ENCODE results near the gene DZIP1.
"Not testable (repeated sequence)": the region's sequence is repeated elsewhere in the genome, so short reads cannot be mapped to it uniquely, and the experiment has no call there.

DZIP1 gene

GRCh38 chr13:95644601-95645052, at the start of gene DZIP1:
Gene DZIP1 (minus strand): TSS chr13:95644706. CDS start chr13:95642029, 2,677 bp downstream.
- ChIA-PET CTCF (interaction anchor here (0.7 to 1.4 kb wide), 2 partner anchors 13 to 24 kb away, joined by 3 read pairs; no protein-coding TSS in a partner anchor), POLR2A (no interaction called here)
- peak; percentile 30 for DNase-seq (ENCODE audit: extremely low spot score)
- TF ChIP-seq CTCF (IDR thresholded peaks at IDR 0.05; ENCODE audit: control extremely low read depth, extremely low read depth, low read depth, missing control alignments) = no peak

GRCh38 chr13:95690986-95691385, 46.5 kb upstream of the DZIP1 start:
- CTCF ChIA-PET; DNase-seq (ENCODE audit: extremely low spot score); POLR2A ChIA-PET: not testable (repeated sequence)

- POLR2A ChIA-PET = no interaction called here
- TF ChIP-seq CTCF (IDR thresholded peaks at IDR 0.05; ENCODE audit: control extremely low read depth, extremely low read depth, low read depth, missing control alignments) = no peak
- CTCF ChIA-PET = no interaction called here
- DNase-seq (ENCODE audit: extremely low spot score) = no peak
Observed at GRCh38 chr13:95689582-95689926, 45.0 kb upstream of the DZIP1 start.

GRCh38 chr13:95684960-95685359, 40.5 kb upstream of the DZIP1 start:
- DNase-seq (ENCODE audit: extremely low spot score) = not testable (repeated sequence)
- POLR2A ChIA-PET = interaction anchor here (0.6 to 0.9 kb wide), 2 partner anchors 8 to 21 kb away, joined by 3 to 4 read pairs; partner anchors contain the start of gene DNAJC3
- CTCF ChIA-PET = interaction anchor here (1.1 kb wide), 1 partner anchor 62 kb away, joined by 3 read pairs; no protein-coding TSS in a partner anchor

- ChIA-PET CTCF (no interaction called here), POLR2A (interaction anchor here (0.6 to 0.9 kb wide), 2 partner anchors 8 to 21 kb away, joined by 3 to 4 read pairs; partner anchors contain the start of gene DNAJC3)
- no peak for DNase-seq (ENCODE audit: extremely low spot score)
- no peak for TF ChIP-seq CTCF (IDR thresholded peaks at IDR 0.05; ENCODE audit: control extremely low read depth, extremely low read depth, low read depth, missing control alignments)
Observed at GRCh38 chr13:95684418-95684817, 39.9 kb upstream of the DZIP1 start.

- ChIA-PET CTCF (interaction anchor here (0.6 kb wide), 1 partner anchor 23 kb away, joined by 3 read pairs; no protein-coding TSS in a partner anchor), POLR2A (no interaction called here)
- DNase-seq (ENCODE audit: extremely low spot score) = no peak
- no peak for TF ChIP-seq CTCF (IDR thresholded peaks at IDR 0.05; ENCODE audit: control extremely low read depth, extremely low read depth, low read depth, missing control alignments)
Observed at GRCh38 chr13:95679722-95680121, 35.2 kb upstream of the DZIP1 start.

- no peak for DNase-seq (ENCODE audit: extremely low spot score)
- TF ChIP-seq CTCF (IDR thresholded peaks at IDR 0.05; ENCODE audit: control extremely low read depth, extremely low read depth, low read depth, missing control alignments) = no peak
- CTCF ChIA-PET = interaction anchor here (0.6 kb wide), 1 partner anchor 666 kb away, joined by 3 read pairs; no protein-coding TSS in a partner anchor
- POLR2A ChIA-PET = no interaction called here
Observed at GRCh38 chr13:95678967-95679366, 34.5 kb upstream of the DZIP1 start.
